DMS153 treated with DMSO at 0.1 percent for 48 hours (cell line): ENCODE data around the gene FAM32A.

ENCODE experiments used
- DNase-seq: peaks from one replicate; lab custom pipeline; 2025; ENCODE audit not compliant: unreplicated experiment; lab: John Stamatoyannopoulos, UW

FAM32A gene

GRCh38 chr19:16201011-16201391 lies 15.8 kb downstream of the FAM32A start:
- no peak for DNase-seq

GRCh38 chr19:16202320-16203255 lies 17.4 kb downstream of the FAM32A start:
- DNase-seq: no peak

- no peak for DNase-seq
Measured at GRCh38 chr19:16203256-16204004, 18.2 kb downstream of the FAM32A start.

- no peak for DNase-seq
Measured at GRCh38 chr19:16204005-16204294, 18.7 kb downstream of the FAM32A start.

- DNase-seq: no peak
Measured at GRCh38 chr19:16205205-16206045, 20.2 kb downstream of the FAM32A start.

- no peak for DNase-seq
Measured at GRCh38 chr19:16206046-16206605, 20.9 kb downstream of the FAM32A start.

GRCh38 chr19:16206637-16207036 lies 21.4 kb downstream of the FAM32A start:
- no peak for DNase-seq

GRCh38 chr19:16207063-16207462 lies 21.9 kb downstream of the FAM32A start:
- DNase-seq: no peak

GRCh38 chr19:16207490-16208025 lies 22.3 kb downstream of the FAM32A start:
- DNase-seq: no peak

GRCh38 chr19:16208064-16208759 lies 23.0 kb downstream of the FAM32A start:
- no peak for DNase-seq

- DNase-seq: no peak
Measured at GRCh38 chr19:16208847-16209665, 23.8 kb downstream of the FAM32A start.

- no peak for DNase-seq
Measured at GRCh38 chr19:16210168-16210567, 25.0 kb downstream of the FAM32A start.

- no peak for DNase-seq
Measured at GRCh38 chr19:16213076-16213475, 27.9 kb downstream of the FAM32A start.

GRCh38 chr19:16216744-16217670 lies 31.8 kb downstream of the FAM32A start:
- DNase-seq: no peak

- no peak for DNase-seq
Measured at GRCh38 chr19:16217716-16218451, 32.7 kb downstream of the FAM32A start.

- DNase-seq: no peak
Measured at GRCh38 chr19:16218851-16219250, 33.6 kb downstream of the FAM32A start.

- DNase-seq: no peak
Measured at GRCh38 chr19:16222806-16223205, 37.6 kb downstream of the FAM32A start.

- no peak for DNase-seq
Measured at GRCh38 chr19:16223746-16224145, 38.5 kb downstream of the FAM32A start.
